Nucleus accumbens (tissue), 56 donors: ENCODE data around the gene DTNBP1.

Experiments used
- DNase-seq, 56 donors: peaks; one replicate each; lab custom pipeline; 2025; lab: John Stamatoyannopoulos, UW

Gene DTNBP1

GRCh38 chr6:15491986-15492269 lies 170.9 kb downstream of the DTNBP1 start:
- DNase-seq, result no peak

GRCh38 chr6:15491255-15491985 lies 171.4 kb downstream of the DTNBP1 start:
- DNase-seq, result peak in 52 of 56 donors; percentile 11 to 90 (median 74)

GRCh38 chr6:15490242-15491100 lies 172.4 kb downstream of the DTNBP1 start:
- DNase-seq, result no peak

GRCh38 chr6:15489261-15489962 lies 173.4 kb downstream of the DTNBP1 start:
- no peak for DNase-seq

- DNase-seq, result no peak
Observed at GRCh38 chr6:15487262-15487661, 175.6 kb downstream of the DTNBP1 start.

- DNase-seq, result no peak
Observed at GRCh38 chr6:15485936-15486335, 176.9 kb downstream of the DTNBP1 start.

GRCh38 chr6:15484821-15485220 lies 178.0 kb downstream of the DTNBP1 start:
- DNase-seq, result no peak

GRCh38 chr6:15484140-15484539 lies 178.7 kb downstream of the DTNBP1 start:
- DNase-seq, result no peak

- DNase-seq, result no peak
Observed at GRCh38 chr6:15483060-15483459, 179.8 kb downstream of the DTNBP1 start.

- DNase-seq, result no peak
Observed at GRCh38 chr6:15481390-15482291, 181.2 kb downstream of the DTNBP1 start.

GRCh38 chr6:15480525-15480924 lies 182.3 kb downstream of the DTNBP1 start:
- no peak for DNase-seq

GRCh38 chr6:15479761-15480160 lies 183.1 kb downstream of the DTNBP1 start:
- DNase-seq, result peak in 2 of 56 donors; percentile 9 to 62

- no peak for DNase-seq
Observed at GRCh38 chr6:15477746-15478145, 185.1 kb downstream of the DTNBP1 start.

- no peak for DNase-seq
Observed at GRCh38 chr6:15476631-15477380, 186.0 kb downstream of the DTNBP1 start.

GRCh38 chr6:15475872-15476271 lies 187.0 kb downstream of the DTNBP1 start:
- DNase-seq, result no peak

- DNase-seq, result no peak
Observed at GRCh38 chr6:15475261-15475660, 187.6 kb downstream of the DTNBP1 start.

GRCh38 chr6:15474196-15474595 lies 188.6 kb downstream of the DTNBP1 start:
- DNase-seq, result no peak

GRCh38 chr6:15473741-15474161 lies 189.1 kb downstream of the DTNBP1 start:
- DNase-seq, result no peak

- no peak for DNase-seq
Observed at GRCh38 chr6:15473174-15473573, 189.7 kb downstream of the DTNBP1 start.
